Lower leg skin (tissue), 4 donors: ENCODE results near the gene HSD17B12. TPM values are rescaled to one million over a fixed set of nuclear protein-coding genes. Genes with fewer than 3 reads are reported as not detected.

Experiments
- DNase-seq, 2 donors: peaks; one replicate each; pipeline ENCODE4 v3.0.0-alpha.2; 2019; ENCODE audit warnings: low spot score in 2 of 2
- H3K4me3 ChIP-seq: fragments of 200-600 bp; sonication (generic); 2 replicates; pipeline ENCODE4 v1.5.1; 2017; ENCODE audit warnings: mild to moderate bottlenecking, low read depth; ENCODE audit not compliant: poor library complexity, severe bottlenecking
- POLR2A ChIP-seq, 2 donors: fragments of 450-650 bp; IDR thresholded peaks; one replicate each; pipeline ENCODE4 v1.6.1; 2016 to 2017; ENCODE audit warnings: antibody characterized with exemption in 2 of 2, mild to moderate bottlenecking in 1 of 2, moderate library complexity in 1 of 2
- WGBS, 2 donors: methylation state at CpG; one replicate each; pipeline ENCODE4 v1.1.5; 2018; 5-methylcytosine and 5-hydroxymethylcytosine counted together
- intact Hi-C: fragments of 100-400 bp; cut with DNase I; formaldehyde crosslinking; loops from one replicate; pipeline ENCODE4 v1.15.0; 2023; ENCODE audit warnings: low total_unique reads
- total RNA-seq, 4 donors: library from RNA; depleted of rRNA; stranded (reverse); fragments of >200 nt; gene quantifications; one replicate each; pipeline ENCODE4 v1.1.0, GENCODE V29; 2016
- TF ChIP-seq, protein P1 (sequence below), 3 donors: fragments of 450-650 bp; IDR thresholded peaks; one replicate each; pipeline ENCODE4 v1.5.1; 2016; ENCODE audit warnings: antibody characterized with exemption in 3 of 3, mild to moderate bottlenecking in 3 of 3, moderate library complexity in 2 of 3

HSD17B12 gene
- total RNA-seq, 4 donors from 2014 or later = 32.0 to 69.7 (median 46.6) TPM

- WGBS, 2 donors = 97 to 100% methylated on average over 2 of the region's 2 CpGs
- no peak overlapping the region for H3K4me3 ChIP-seq
- intact Hi-C loops = no loop called here
Observed at GRCh38 chr11:43797337-43797736, 116.8 kb downstream of the HSD17B12 start.

DNA sequence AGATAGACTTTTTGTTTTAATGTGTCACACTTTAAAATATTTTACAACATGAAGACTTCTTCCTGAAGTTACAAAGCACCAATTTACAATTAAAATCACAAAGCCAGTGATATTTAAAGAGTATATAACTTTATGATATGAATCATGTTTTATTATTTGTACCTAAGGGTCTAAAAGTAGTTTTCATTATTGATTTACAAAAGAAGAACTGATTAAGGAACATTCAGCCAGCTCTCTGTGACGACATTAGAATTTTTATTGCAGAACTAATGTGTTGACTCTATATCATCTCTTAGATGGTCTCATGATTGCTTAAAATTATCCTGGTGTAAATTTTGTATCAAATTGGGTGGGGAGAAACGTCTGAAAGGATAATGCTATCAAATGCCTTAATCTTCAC is 117.3 kb downstream of the HSD17B12 start:
- TF ChIP-seq, protein P1, sequence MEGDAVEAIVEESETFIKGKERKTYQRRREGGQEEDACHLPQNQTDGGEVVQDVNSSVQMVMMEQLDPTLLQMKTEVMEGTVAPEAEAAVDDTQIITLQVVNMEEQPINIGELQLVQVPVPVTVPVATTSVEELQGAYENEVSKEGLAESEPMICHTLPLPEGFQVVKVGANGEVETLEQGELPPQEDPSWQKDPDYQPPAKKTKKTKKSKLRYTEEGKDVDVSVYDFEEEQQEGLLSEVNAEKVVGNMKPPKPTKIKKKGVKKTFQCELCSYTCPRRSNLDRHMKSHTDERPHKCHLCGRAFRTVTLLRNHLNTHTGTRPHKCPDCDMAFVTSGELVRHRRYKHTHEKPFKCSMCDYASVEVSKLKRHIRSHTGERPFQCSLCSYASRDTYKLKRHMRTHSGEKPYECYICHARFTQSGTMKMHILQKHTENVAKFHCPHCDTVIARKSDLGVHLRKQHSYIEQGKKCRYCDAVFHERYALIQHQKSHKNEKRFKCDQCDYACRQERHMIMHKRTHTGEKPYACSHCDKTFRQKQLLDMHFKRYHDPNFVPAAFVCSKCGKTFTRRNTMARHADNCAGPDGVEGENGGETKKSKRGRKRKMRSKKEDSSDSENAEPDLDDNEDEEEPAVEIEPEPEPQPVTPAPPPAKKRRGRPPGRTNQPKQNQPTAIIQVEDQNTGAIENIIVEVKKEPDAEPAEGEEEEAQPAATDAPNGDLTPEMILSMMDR (IDR thresholded peaks at IDR 0.05) = no peak
- TF ChIP-seq POLR2A (IDR thresholded peaks at IDR 0.05) = no peak
- H3K4me3 ChIP-seq = no peak overlapping the region
- WGBS, 2 donors = 94 to 95% methylated on average over 2 of the region's 2 CpGs
- DNase-seq = no peak
- intact Hi-C loops = no loop called here

More at GRCh38 chr11:43797337-43797736, 116.8 kb downstream of the HSD17B12 start:
- no peak for DNase-seq
- TF ChIP-seq POLR2A (IDR thresholded peaks at IDR 0.05) = no peak
- TF ChIP-seq, protein P1 (IDR thresholded peaks at IDR 0.05) = no peak

DNA sequence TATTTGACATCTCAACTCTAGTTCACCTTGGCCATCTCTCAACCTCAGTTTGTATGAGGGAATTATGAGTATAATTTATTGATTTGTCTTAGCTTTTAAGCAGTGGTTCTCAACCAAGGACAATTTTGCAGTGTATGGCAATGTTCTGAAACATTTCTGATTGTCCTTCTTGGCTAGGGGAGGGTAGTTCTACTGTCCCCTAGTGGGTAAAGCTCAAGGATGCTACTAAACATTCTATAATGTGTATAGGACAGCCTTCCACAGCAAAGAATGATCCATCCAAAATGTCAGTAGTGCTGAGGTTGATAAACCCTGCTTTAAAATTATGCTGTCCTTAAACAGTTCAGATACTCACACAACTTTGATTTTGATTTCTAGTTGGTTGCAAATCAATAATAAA is 122.0 kb downstream of the HSD17B12 start:
- intact Hi-C loops = no loop called here
- H3K4me3 ChIP-seq = no peak overlapping the region
- TF ChIP-seq, protein P1 (IDR thresholded peaks at IDR 0.05) = no peak
- no peak for TF ChIP-seq POLR2A (IDR thresholded peaks at IDR 0.05)
- no peak for DNase-seq

DNA sequence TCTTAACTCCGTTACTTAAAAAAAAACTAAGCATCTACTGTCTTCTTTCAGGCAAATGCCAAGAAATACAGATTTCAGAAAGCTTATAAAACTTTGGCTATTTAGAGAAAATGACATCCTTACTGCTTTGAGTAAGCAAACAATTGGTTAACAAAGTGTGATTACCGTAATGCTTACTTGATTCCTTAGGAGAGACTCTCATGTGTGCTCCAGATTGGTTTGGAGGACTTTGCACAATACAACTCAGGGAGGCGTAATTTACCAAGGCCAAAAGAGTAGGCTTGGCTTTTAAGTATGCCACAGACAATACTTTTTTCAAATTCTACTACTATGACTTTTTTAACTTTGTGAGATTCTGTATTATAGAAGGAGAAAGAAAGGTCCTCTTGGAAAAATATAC is 123.2 kb downstream of the HSD17B12 start:
- TF ChIP-seq, protein P1 (IDR thresholded peaks at IDR 0.05) = no peak
- no peak for TF ChIP-seq POLR2A (IDR thresholded peaks at IDR 0.05)
- no peak for DNase-seq
- WGBS, 2 donors = 77 to 93% methylated on average over 3 of the region's 3 CpGs
- intact Hi-C loops = no loop called here
- H3K4me3 ChIP-seq = no peak overlapping the region

DNA sequence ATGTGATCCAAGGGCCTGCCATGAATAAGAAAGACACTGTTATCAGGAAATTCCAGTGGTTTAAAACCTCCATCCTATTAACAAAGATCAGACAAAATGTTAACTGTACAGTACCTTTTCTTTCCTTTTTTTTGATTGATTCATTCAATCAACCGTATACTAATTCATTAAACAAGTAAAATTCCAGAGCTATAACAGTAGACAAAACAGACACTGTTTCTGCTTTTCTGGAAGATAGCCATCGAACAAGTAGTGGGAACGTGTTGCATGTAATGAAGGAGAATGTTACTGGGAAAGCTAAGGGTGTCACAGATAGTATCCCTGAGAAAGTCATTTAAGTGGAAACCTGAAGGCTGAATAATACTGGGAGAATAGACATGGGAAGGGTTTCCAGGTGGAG is 126.4 kb downstream of the HSD17B12 start:
- TF ChIP-seq, protein P1 (IDR thresholded peaks at IDR 0.05) = no peak
- TF ChIP-seq POLR2A (IDR thresholded peaks at IDR 0.05) = no peak
- WGBS, 2 donors = 79 to 82% methylated on average over 3 of the region's 3 CpGs
- H3K4me3 ChIP-seq = no peak overlapping the region
- intact Hi-C loops = no loop called here
- no peak for DNase-seq

DNA sequence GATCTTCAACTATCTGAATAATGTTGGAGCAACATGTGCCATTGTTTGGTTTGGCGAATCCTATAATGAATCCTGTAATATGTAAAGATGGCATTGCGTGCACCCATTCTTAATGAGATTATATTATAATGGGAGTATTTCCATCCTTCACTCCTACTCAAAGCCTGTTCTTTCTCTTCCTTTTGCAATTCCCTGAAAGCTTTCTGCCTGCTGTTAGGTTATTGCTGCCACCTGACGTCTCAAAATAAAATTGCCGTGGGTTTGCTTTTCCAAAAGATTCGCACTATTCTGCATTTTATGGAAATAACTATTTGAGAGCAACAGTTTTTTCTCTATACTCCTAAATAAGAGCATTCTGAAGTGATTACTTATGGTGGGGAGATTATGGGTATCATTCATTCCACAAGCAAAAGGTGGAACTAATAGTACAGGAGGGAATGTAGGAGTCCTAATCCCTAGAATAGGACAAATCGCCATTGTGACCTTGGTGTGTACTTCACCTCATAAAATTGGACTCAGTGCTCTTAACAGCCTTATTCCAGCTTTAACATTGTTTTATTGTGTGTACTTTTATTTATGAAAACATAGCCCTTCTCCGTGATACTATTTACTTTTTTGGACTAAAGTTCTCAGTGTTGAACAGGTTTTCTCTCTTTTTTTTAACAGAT is 130.5 kb downstream of the HSD17B12 start:
- intact Hi-C loops = no loop called here
- TF ChIP-seq, protein P1 (IDR thresholded peaks at IDR 0.05) = no peak
- TF ChIP-seq POLR2A (IDR thresholded peaks at IDR 0.05) = no peak
- 91 to 92% methylated on average over 7 of the region's 7 CpGs for WGBS, 2 donors
- DNase-seq = no peak
- no peak overlapping the region for H3K4me3 ChIP-seq
